HCT116 (cell line): Measurements from ENCODE around the gene CXCL10. TPM values are rescaled to one million over a fixed set of nuclear protein-coding genes. Genes with fewer than 3 reads are reported as not detected.

Experiments used
- ATAC-seq: fragments of 200-7000 bp; cut with Tn5 transposase; 2 replicates; pipeline ENCODE4 v1.9.1; 2020; ENCODE audit warnings: mild to moderate bottlenecking, moderate library complexity
- BruUV-seq: library from RNA; stranded (reverse); fragments of 400-500 nt; replicated peaks from 2 replicates; lab custom pipeline; 2021; lab: Mats Ljungman, UMichigan
- CTCF ChIA-PET: fragments of 300-600 bp; sonication (Branson Sonifier 250); formaldehyde crosslinking; loops from one replicate; lab custom pipeline; 2021; ENCODE audit warnings: antibody characterized with exemption; lab: Charles Lee
- POLR2A ChIA-PET: fragments of 300-600, 350-600 bp; sonication (Branson Sonifier 250); formaldehyde crosslinking; loops from one replicate; lab custom pipeline; 2021; ENCODE audit warnings: antibody characterized with exemption; lab: Charles Lee
- RAD21 ChIA-PET, 2 experiments: fragments of 300-600 bp; sonication (Branson Sonifier 250); formaldehyde crosslinking; loops; one replicate each; lab custom pipeline; 2023; ENCODE audit warnings: low total read pairs in 2 of 2; ENCODE audit not compliant: uncharacterized antibody in 2 of 2, unreplicated experiment in 2 of 2, low non-redundant PET in 1 of 2; lab: Charles Lee
- DNase-seq: peaks from one replicate; pipeline ENCODE4 v3.0.0-alpha.2; 2010; ENCODE audit warnings: low read depth, low spot score
- H2AFZ ChIP-seq: fragments of 200-600 bp; shearing (Covaris generic), sonication (generic); 2 replicates; pipeline ENCODE4 v1.6.1; 2017; ENCODE audit warnings: low read depth, mixed run types, mixed read lengths, antibody characterized with exemption, low read length; ENCODE audit not compliant: poor library complexity, severe bottlenecking
- H3K27ac ChIP-seq: 2 replicates; pipeline ENCODE4 v1.5.1; 2012; ENCODE audit warnings: low read depth, low read length
- H3K27me3 ChIP-seq: fragments of 200-600 bp; sonication (generic); 2 replicates; pipeline ENCODE4 v1.6.1; 2016; ENCODE audit warnings: mixed run types, low read length, mixed read lengths; ENCODE audit not compliant: insufficient read depth
- H3K36me3 ChIP-seq, 2 experiments: fragments of 200-500 bp in 1 of 2; fragments of 200-600 bp in 1 of 2; sonication (Bioruptor generic) in 1 of 2; sonication (generic) in 1 of 2; 2 replicates each; pipeline versions ENCODE4 v1.5.1 to v1.6.1; 2014 to 2016; ENCODE audit warnings: low read length in 2 of 2, inconsistent platforms in 1 of 2, mixed read lengths in 1 of 2, mixed run types in 1 of 2; ENCODE audit not compliant: insufficient read depth in 2 of 2, control insufficient read depth in 1 of 2
- H3K4me1 ChIP-seq, 2 experiments: fragments of 200-600 bp in 1 of 2; sonication (generic) in 1 of 2; 2 replicates each; pipeline versions ENCODE4 v1.5.1 to v1.6.1; 2012 to 2017; ENCODE audit warnings: low read length in 2 of 2, inconsistent platforms in 1 of 2, mild to moderate bottlenecking in 1 of 2, mixed read lengths in 1 of 2, mixed run types in 1 of 2, moderate library complexity in 1 of 2; ENCODE audit not compliant: insufficient read depth in 2 of 2, control insufficient read depth in 1 of 2
- H3K4me2 ChIP-seq: fragments of 200-600 bp; sonication (generic); 2 replicates; pipeline ENCODE4 v1.6.1; 2017; ENCODE audit warnings: mixed run types, low read length, mixed read lengths
- H3K4me3 ChIP-seq, 2 experiments: fragments of 200-600 bp in 1 of 2; sonication (generic) in 1 of 2; replicated peaks in 1 of 2; 2 replicates each; pipeline ENCODE4 v1.5.1; 2011 to 2016; ENCODE audit warnings: low read length in 2 of 2, control low read depth in 1 of 2, low read depth in 1 of 2, mild to moderate bottlenecking in 1 of 2, mixed read lengths in 1 of 2, mixed run types in 1 of 2
- H3K79me2 ChIP-seq: fragments of 200-600 bp; sonication (generic); 2 replicates; pipeline ENCODE4 v1.6.1; 2017; ENCODE audit warnings: mild to moderate bottlenecking, mixed run types, low read length, moderate library complexity, mixed read lengths; ENCODE audit not compliant: insufficient read depth
- H3K9ac ChIP-seq: fragments of 200-600 bp; sonication (generic); 2 replicates; pipeline ENCODE4 v1.6.1; 2016; ENCODE audit warnings: low read length, mixed read lengths
- H3K9me2 ChIP-seq: fragments of 200-600 bp; sonication (generic), shearing (Covaris generic); 2 replicates; pipeline ENCODE4 v1.6.1; 2017; ENCODE audit warnings: mixed run types, mild to moderate bottlenecking, moderate library complexity; ENCODE audit not compliant: insufficient read depth
- H3K9me3 ChIP-seq, 2 experiments: fragments of 200-500 bp in 1 of 2; fragments of 200-600 bp in 1 of 2; sonication (Bioruptor generic) in 1 of 2; sonication (generic) in 1 of 2; 2 replicates each; pipeline ENCODE4 v1.6.1; 2014 to 2017; ENCODE audit warnings: low read length in 2 of 2, mixed read lengths in 2 of 2, inconsistent platforms in 1 of 2, low read depth in 1 of 2, mild to moderate bottlenecking in 1 of 2, mixed run types in 1 of 2, moderate library complexity in 1 of 2; ENCODE audit not compliant: control insufficient read depth in 1 of 2, insufficient read depth in 1 of 2
- H4K20me1 ChIP-seq: fragments of 200-600 bp; sonication (generic), shearing (Covaris generic); 2 replicates; pipeline ENCODE4 v1.6.1; 2017; ENCODE audit warnings: mixed run types, mild to moderate bottlenecking, moderate library complexity; ENCODE audit not compliant: insufficient read depth
- CEBPB ChIP-seq: IDR thresholded peaks from 2 replicates; pipeline ENCODE4 v1.6.1; 2012; ENCODE audit warnings: low read depth
- CTCF ChIP-seq, 3 experiments: fragments of 200-600 bp in 1 of 3; sonication (generic) in 1 of 3; IDR thresholded peaks in 2 of 3; conservative IDR thresholded peaks in 1 of 3; 2 replicates each; pipeline ENCODE4 v1.5.1; 2012 to 2017; ENCODE audit warnings: low read depth in 2 of 3, low read length in 2 of 3, antibody characterized with exemption in 1 of 3, borderline replicate concordance in 1 of 3, control low read depth in 1 of 3, mild to moderate bottlenecking in 1 of 3, mixed read lengths in 1 of 3, mixed run types in 1 of 3, moderate library complexity in 1 of 3; ENCODE audit not compliant: insufficient read depth in 1 of 3
- EGR1 ChIP-seq: IDR thresholded peaks from 2 replicates; pipeline ENCODE4 v1.6.1; 2012; ENCODE audit warnings: low read depth
- EZH2 ChIP-seq: fragments of 200-600 bp; sonication (generic); IDR thresholded peaks from 2 replicates; pipeline ENCODE4 v1.6.1; 2017; ENCODE audit warnings: antibody characterized with exemption, mixed run types
- EZH2phosphoT487 ChIP-seq: fragments of 200-600 bp; IDR thresholded peaks from 2 replicates; pipeline ENCODE4 v1.6.1; 2018; ENCODE audit warnings: antibody characterized with exemption, borderline replicate concordance
- FOSL1 ChIP-seq: IDR thresholded peaks from 2 replicates; pipeline ENCODE4 v1.6.1; 2012; ENCODE audit warnings: low read depth
- SRF ChIP-seq: IDR thresholded peaks from 2 replicates; pipeline ENCODE4 v1.6.1; 2012; ENCODE audit warnings: low read depth
- TCF7L2 ChIP-seq: IDR thresholded peaks from 2 replicates; pipeline ENCODE4 v1.7.0; 2011; ENCODE audit warnings: borderline replicate concordance, inconsistent platforms; ENCODE audit not compliant: insufficient read depth, insufficient read length; ENCODE audit errors: extremely low read depth
- YY1 ChIP-seq: IDR thresholded peaks from 2 replicates; pipeline ENCODE4 v1.6.1; 2011; ENCODE audit warnings: low read length, low read depth, moderate library complexity, mild to moderate bottlenecking; ENCODE audit not compliant: insufficient replicate concordance; ENCODE audit errors: extremely low read depth
- ZFX ChIP-seq: fragments of 450-650 bp; IDR thresholded peaks from 2 replicates; pipeline ENCODE4 v1.6.1; 2017
- ZNF274 ChIP-seq: fragments of 200-500 bp; sonication (Bioruptor generic); IDR thresholded peaks from 2 replicates; pipeline ENCODE4 v1.6.1; 2014; ENCODE audit warnings: mild to moderate bottlenecking, low read depth, low read length, inconsistent platforms
- intact Hi-C: fragments of 100-400 bp; cut with micrococcal nuclease; formaldehyde crosslinking; loops from 2 replicates; pipeline ENCODE4 v1.10.0; 2022
- total RNA-seq: library from RNA; stranded (reverse); gene quantifications from one replicate; pipeline ENCODE4 v1.2.1, GENCODE V29; 2021; ENCODE audit not compliant: unreplicated experiment
- TF ChIP-seq, protein P1 (sequence below): IDR thresholded peaks from 2 replicates; pipeline ENCODE4 v1.6.1; 2012
- TF ChIP-seq, protein P2 (sequence below): IDR thresholded peaks from 2 replicates; pipeline ENCODE4 v1.6.1; 2012

CXCL10 gene
- total RNA-seq, 1 experiment from 2014 or later: not detected

GRCh38 chr4:75992462-75992861 lies 30.8 kb downstream of the CXCL10 start:
- CTCF ChIA-PET: interaction anchor here (0.7 kb wide), 1 partner anchor 95 kb away, joined by 3 read pairs; no protein-coding TSS in a partner anchor
- Histone ChIP-seq H3K9ac (no peak overlapping the region), H3K9me2 (no peaks in the 10 kb centered on the region), H3K4me2 (no peak overlapping the region), H2AFZ (no peak overlapping the region), H4K20me1 (peaks cover 5% of the 10 kb centered on the region; the same call in 1 of the 2 replicates), H3K27me3 (no peaks in the 10 kb centered on the region), H3K4me1 (peaks cover 7 to 17% of the 10 kb centered on the region in 2 experiments; a peak in 3 of 4 replicates), H3K27ac (no peak overlapping the region), H3K9me3 (no peaks in the 10 kb centered on the region), H3K4me3 (no peak overlapping the region), H3K36me3 (no peaks in the 10 kb centered on the region), H3K79me2 (peaks cover 34% of the 10 kb centered on the region)
- ATAC-seq: no peak
- intact Hi-C loops: loop anchor here (5.0 to 10.0 kb wide), 2 partner anchors 155 to 512 kb away; partner anchors contain the start of gene NUP54
- TF ChIP-seq ZFX (no peak), YY1 (no peak), EZH2phosphoT487 (no peak), FOSL1 (no peak), SRF (no peak), CTCF (IDR thresholded peaks at IDR 0.05 in 2 of 3, conservative IDR thresholded peaks at IDR 0.05 in 1 of 3; ENCODE audit: borderline replicate concordance in 1 of 3, insufficient read depth in 1 of 3, low read depth in 2 of 3, low read length in 2 of 3) (no peak), EZH2 (no peak), ZNF274 (no peak), CEBPB (no peak), EGR1 (no peak), TCF7L2 (no peak)
- TF ChIP-seq, protein P1, sequence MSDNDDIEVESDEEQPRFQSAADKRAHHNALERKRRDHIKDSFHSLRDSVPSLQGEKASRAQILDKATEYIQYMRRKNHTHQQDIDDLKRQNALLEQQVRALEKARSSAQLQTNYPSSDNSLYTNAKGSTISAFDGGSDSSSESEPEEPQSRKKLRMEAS: no peak
- TF ChIP-seq, protein P2, sequence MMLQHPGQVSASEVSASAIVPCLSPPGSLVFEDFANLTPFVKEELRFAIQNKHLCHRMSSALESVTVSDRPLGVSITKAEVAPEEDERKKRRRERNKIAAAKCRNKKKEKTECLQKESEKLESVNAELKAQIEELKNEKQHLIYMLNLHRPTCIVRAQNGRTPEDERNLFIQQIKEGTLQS: no peak
- BruUV-seq: no TSS peak
- RAD21 ChIA-PET: no interaction called here
- POLR2A ChIA-PET: no interaction called here
- DNase-seq: no peak
